Brain microvascular endothelial cell (primary cell): ENCODE data around the gene LRRN1.

ENCODE experiments used
- DNase-seq: peaks from one replicate; pipeline ENCODE4 v3.0.0-alpha.2; 2020
- H3K27ac ChIP-seq: fragments of 250-450 bp; sonication (Bioruptor Pico); 2 replicates; pipeline ENCODE4 v1.5.1; 2020; ENCODE audit warnings: mild to moderate bottlenecking, moderate library complexity
- H3K27me3 ChIP-seq: fragments of 250-450 bp; sonication (Bioruptor Pico); replicated peaks from 2 replicates; pipeline ENCODE4 v1.5.1; 2020; ENCODE audit warnings: mild to moderate bottlenecking
- H3K36me3 ChIP-seq: fragments of 250-450 bp; sonication (Bioruptor Pico); replicated peaks from 2 replicates; pipeline ENCODE4 v1.5.1; 2020; ENCODE audit warnings: mild to moderate bottlenecking
- H3K4me3 ChIP-seq: 2 replicates; pipeline ENCODE4 v1.5.1; 2011; ENCODE audit warnings: low read depth, mild to moderate bottlenecking, control low read depth, low read length, moderate library complexity
- CTCF ChIP-seq: IDR thresholded peaks from 2 replicates; pipeline ENCODE4 v1.5.1; 2011; ENCODE audit warnings: low read depth, mild to moderate bottlenecking, moderate library complexity, low read length, control low read depth, inconsistent platforms; ENCODE audit errors: missing control alignments
- in situ Hi-C: cut with HindIII; loops from 2 replicates; pipeline ENCODE4 v1.10.0; 2017; ENCODE audit warnings: low sequenced_read_pairs, low pct_ligation_motif_present

LRRN1 gene

GRCh38 chr3:3799173-3800079 lies at the start of gene LRRN1:
LRRN1 (plus strand) TSS chr3:3799431; CDS start chr3:3844642, 45,211 bp downstream.
- TF ChIP-seq CTCF: no peak
- in situ Hi-C loops: no loop called here
- Histone ChIP-seq H3K27ac (no peak within 1 kb of the TSS), H3K27me3 (peaks cover 24% of the 10 kb centered on the region), H3K4me3 (peak within 1 kb of the TSS; percentile 15), H3K36me3 (no peaks in the 10 kb centered on the region)
- DNase-seq: no peak

GRCh38 chr3:3753416-3753815 lies 45.8 kb upstream of the LRRN1 start:
- no peaks in the 10 kb centered on the region for H3K36me3 ChIP-seq
- TF ChIP-seq CTCF: no peak
- no peak overlapping the region for H3K4me3 ChIP-seq
- no peak for DNase-seq
- H3K27me3 ChIP-seq: no peaks in the 10 kb centered on the region
- H3K27ac ChIP-seq: no peak overlapping the region
- in situ Hi-C loops: no loop called here

GRCh38 chr3:3765661-3766060 lies 33.6 kb upstream of the LRRN1 start:
- no peak overlapping the region for H3K27ac ChIP-seq
- H3K36me3 ChIP-seq: no peaks in the 10 kb centered on the region
- in situ Hi-C loops: no loop called here
- no peak overlapping the region for H3K4me3 ChIP-seq
- no peak for TF ChIP-seq CTCF
- H3K27me3 ChIP-seq: no peaks in the 10 kb centered on the region
- no peak for DNase-seq

- TF ChIP-seq CTCF: no peak
- in situ Hi-C loops: no loop called here
- H3K4me3 ChIP-seq: no peak overlapping the region
- no peaks in the 10 kb centered on the region for H3K36me3 ChIP-seq
- no peak for DNase-seq
- no peak overlapping the region for H3K27ac ChIP-seq
- H3K27me3 ChIP-seq: no peaks in the 10 kb centered on the region
Measured at GRCh38 chr3:3766140-3766539, 33.1 kb upstream of the LRRN1 start.

- Histone ChIP-seq H3K27ac (no peak overlapping the region), H3K27me3 (no peaks in the 10 kb centered on the region), H3K4me3 (no peak overlapping the region), H3K36me3 (no peaks in the 10 kb centered on the region)
- in situ Hi-C loops: no loop called here
- TF ChIP-seq CTCF: no peak
- no peak for DNase-seq
Measured at GRCh38 chr3:3771094-3771493, 28.1 kb upstream of the LRRN1 start.
